HG03064 (cell line): Measurements from ENCODE around the gene KMT2C.
"Not testable (repeated sequence)": the region's sequence is repeated elsewhere in the genome, so short reads cannot be mapped to it uniquely, and the experiment has no call there.

Experiments
- ATAC-seq: cut with Tn5 transposase; IDR thresholded peaks from one replicate; pipeline ENCODE4 v1.9.1; 2021; ENCODE audit warnings: low read depth; ENCODE audit not compliant: unreplicated experiment

Gene KMT2C

DNA sequence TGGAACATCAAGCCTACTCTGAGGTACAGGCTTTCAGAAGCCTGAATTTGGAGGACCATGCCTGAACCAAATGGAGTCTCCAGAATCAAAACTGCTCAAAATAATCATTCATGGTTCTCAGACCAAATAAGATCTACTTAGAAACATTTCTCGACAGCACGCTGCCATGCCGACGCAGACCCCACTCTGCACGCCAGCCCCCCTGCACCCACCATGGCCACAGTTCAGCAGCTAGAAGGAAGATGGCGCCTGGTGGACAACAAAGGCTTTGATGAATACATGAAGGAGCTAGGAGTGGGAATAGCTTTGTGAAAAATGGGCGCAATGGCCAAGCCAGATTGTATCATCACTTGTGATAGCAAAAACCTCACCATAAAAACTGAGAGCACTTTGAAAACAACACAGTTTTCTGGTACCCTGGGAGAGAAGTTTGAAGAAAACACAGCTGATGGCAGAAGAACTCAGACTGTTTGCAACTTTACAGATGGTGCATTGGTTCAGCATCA lies 6.6 kb upstream of the KMT2C start:
- ATAC-seq: no peak

DNA sequence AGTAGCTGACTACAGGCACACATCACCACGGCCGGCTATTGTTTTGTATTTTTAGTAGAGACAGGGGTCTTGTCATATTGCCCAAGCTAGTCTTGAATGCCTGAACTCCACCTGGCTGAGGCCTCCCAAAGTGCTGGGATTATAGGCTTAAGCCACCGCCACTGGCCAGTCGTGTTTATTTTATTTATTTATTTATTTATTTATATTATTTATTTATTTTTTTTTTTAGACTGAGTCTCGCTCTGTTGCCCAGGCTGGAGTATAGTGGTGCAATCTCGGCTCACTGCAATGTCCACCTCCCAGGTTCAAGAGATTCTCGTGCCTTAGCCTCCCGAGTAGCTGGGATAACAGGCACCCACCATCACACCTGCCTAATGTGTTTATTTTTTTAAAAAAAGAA lies 6.0 kb upstream of the KMT2C start:
- ATAC-seq: not testable (repeated sequence)

DNA sequence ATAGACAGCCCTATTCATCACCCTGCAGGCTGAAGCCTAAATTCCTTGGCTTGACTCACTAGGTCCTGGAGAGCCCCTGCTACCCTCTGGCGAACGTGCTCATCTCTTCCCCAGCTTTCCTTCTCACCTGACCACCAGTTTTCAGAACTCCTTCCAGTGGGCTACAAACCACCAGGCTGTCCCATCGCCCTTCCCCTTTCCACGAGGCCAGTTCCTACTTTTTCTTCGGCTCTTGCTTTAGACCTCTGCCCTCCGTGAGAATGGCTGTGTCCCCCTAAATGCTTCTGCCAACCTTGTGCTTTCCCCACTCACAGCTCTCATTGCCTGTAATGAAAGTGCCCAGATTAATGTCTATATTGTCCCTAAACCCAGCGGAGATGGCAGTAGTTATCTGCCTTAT lies 5.4 kb upstream of the KMT2C start:
- ATAC-seq: not testable (repeated sequence)

DNA sequence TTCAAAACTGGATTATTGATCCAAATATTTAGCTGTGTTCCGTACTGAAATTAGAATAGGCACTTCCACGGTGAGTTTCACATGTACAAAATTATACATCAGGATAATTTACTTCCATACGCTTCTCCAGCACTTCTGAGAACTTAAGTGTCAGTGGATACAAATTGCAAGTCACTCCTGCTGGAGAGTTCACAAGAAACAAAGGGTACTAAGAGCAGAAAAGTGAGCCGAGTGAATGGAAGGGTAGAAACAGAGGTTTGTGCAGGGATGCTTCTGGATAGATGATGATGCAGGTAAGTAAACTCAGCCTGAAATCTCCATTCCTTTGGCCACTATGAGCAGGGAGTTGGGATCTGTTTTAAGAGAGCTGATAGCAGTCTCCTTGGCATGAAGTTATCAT lies 2.2 kb upstream of the KMT2C start:
- not testable (repeated sequence) for ATAC-seq

DNA sequence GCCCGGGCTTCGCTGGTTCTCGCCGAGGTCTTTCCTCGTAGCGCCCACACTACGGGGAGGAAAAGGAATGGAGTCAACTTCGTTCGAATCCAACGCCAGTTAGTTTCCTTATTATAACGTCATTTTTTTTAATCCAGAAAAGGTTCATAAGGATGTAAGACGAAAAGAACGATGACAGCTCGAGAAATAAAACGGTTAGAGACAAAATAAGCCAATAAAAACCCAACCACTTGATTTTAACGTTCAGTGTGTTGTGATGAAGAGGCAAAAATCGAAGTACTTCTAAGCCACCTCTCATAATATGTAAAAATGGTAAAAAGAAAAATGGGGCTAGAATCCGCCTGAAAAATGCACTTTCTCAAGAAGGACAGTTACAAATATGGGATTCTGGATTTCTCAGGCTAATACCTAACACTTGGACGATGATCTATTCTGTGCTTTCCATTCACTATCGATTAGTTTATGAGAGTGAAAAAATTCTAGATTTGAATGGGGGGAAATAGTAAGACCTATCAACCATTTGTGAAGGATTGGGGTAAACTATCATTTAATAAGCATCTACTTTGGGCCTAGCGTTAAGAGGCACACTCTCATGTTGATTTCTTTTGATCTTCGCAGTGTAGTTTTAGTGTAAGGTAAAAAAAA lies 1.2 kb upstream of the KMT2C start:
- ATAC-seq: not testable (repeated sequence)

DNA sequence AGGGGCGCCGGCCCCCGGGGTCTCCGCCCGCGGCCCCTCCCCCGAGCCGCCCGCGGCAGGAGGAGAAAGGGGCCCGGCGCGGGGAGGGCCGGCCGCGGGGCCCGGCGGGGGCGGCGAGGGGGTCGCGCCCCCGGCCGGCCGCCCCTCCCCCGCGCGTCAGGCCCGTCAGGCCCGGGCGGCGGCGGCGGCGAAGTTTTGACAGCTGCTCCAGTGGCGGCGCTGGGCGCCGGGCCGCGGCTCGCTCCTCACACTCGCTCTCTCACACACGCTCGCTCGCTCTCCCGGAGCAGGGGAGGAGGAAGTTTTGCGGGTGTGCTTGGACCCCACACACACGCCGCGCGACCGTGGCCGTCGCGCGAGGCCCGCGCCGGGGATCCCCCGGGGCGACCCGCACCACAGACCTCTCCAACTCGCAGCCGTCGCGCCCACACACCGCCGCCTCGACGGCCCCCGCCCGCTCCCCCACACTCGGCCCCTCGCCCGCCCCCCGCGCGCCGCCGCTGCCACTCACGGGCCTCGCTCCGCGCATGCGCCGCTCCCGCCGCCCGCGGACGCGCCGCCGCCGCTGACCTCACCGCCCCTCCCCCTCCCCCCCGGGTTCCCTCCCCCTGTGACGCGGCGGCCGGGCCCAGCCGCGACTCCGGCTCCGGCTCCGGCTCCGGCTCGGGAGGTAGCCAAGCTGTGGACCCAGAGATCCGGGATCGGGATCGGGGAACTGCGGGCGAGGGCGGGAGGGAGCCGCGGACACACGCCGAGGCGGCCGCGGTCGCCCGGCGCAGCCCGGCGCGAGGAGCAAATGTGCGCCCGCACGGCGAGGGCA lies 518 bp upstream of the KMT2C start:
- peak; percentile 47 for ATAC-seq

DNA sequence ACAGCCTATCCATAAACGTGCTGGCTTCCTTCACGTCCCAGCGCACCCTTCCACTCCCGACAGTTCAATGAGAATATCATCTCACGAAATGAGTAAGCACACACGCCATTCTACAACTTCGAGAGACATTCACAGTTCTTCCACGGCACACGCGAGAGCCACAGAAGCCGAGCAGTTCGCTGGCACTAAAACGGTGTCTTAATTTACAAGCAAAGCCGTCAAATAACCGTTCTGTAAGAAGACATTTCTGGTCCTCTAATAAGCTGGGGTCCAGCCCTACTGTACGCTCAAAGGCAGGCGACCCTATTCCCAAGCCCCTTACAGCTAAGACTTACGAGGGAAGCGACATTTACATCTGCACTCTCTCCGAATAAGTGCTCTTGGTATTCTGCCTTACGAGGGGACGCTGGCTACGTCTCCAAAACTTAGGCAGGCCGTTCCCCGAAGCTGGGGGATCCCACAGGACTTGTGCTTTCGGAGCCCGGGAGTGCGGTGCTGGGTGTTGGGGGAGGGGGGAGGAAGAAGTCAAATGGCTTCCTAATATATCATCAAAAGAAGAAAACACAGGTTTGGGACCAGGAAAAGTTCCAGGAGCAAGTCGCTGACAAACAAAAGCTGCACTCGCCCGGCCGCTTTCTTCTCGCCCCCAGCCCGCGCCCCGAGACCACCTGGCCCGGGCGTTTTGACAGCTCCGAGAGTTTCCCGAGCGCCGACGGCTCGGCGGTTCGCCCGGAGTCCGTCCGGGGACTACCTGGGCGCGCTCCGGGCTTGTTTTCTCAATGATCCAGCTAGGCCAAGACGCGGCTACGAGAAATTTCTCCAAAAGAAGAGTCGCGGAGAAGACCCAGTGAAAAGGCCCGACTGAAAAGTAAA lies 1.1 kb downstream of the KMT2C start:
- ATAC-seq: not testable (repeated sequence)

DNA sequence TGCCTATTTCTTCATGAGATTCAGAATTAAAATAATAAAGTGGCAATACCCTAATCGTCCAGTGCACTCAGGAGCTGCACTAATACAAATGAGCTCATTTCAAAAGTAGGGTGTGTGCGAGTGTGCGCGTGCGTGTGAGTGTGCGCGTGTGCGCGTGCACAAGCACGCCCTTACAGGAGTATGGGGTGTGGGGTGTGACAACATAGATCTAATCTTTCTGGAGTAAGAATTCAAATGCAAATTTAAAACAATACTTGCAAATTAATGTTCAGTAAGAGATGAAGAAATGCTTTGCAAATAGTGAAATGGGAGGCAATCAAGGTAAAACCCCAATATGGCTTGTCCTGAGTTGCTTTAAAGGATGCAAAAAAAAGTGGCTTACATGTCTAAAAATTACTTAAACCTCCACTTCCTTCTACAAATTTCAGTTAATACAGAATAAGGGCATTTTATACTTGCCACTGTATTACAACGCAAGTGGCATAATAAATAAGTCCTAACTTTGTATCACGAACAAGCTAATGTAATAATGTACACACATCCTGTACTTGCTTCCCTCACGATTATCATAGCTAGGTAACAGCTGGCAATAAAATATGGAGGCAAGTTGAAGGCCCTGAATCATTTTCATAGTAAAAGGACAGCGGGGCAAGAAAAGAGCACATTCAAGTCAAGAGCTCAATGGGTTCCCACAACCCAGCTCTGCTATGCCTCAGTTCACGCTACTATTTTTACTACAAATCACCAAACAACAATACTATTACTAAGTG lies 1.9 kb downstream of the KMT2C start:
- ATAC-seq: not testable (repeated sequence)

DNA sequence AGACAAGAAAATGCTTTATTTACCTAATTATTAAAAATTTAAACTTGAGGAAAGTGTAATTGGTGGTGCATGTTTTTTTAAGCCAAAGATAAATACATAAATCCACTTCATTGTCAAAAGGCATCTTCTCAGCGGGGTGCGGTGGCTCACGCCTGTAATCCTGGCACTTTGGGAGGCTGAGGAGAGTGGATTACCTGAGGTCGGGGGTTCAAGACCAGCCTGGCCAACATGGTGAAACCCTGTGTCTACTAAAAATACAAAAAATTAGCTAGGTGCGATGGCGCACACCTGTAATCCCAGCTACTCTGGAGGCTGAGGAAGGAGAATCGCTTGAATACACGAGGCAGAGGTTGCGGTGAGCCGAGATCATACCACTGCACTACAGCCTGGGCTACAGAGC lies 3.1 kb downstream of the KMT2C start:
- not testable (repeated sequence) for ATAC-seq

DNA sequence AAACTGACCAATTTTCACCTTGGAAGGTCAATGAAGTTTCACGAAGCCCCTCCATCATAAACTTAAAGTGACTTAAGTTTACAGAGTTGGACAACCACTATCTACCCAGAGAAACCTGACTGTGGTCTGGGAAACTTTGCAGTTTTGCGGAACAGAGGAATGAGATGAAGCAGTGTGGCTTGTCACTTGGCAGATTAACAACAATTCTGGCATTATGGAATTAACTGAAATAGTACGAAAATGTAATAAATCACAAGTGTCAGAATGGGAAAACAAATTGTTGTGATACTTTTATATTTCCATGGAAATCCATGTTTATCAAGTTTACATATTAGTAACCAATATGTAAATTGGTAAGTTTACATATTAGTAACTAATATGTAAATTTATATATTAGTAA lies 4.9 kb downstream of the KMT2C start:
- no peak for ATAC-seq

DNA sequence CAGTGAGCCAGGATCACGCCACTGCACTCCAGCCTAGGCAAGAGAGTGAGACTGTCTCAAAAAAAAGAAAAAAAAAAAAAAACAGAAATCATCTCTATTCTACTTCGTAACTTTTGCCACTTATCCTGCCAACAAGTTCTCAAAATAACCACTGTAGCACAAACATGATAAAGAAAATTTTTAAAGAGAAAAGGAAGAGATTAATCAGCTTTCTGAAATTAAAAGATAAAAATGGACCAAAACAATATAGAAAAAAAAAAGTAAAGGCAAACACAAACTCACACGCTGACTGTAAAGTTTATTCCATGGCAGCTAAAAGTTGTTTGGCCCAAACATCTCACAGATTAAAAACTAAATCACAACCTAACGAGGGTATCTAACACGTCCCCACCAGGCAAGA lies 5.7 kb downstream of the KMT2C start:
- not testable (repeated sequence) for ATAC-seq

DNA sequence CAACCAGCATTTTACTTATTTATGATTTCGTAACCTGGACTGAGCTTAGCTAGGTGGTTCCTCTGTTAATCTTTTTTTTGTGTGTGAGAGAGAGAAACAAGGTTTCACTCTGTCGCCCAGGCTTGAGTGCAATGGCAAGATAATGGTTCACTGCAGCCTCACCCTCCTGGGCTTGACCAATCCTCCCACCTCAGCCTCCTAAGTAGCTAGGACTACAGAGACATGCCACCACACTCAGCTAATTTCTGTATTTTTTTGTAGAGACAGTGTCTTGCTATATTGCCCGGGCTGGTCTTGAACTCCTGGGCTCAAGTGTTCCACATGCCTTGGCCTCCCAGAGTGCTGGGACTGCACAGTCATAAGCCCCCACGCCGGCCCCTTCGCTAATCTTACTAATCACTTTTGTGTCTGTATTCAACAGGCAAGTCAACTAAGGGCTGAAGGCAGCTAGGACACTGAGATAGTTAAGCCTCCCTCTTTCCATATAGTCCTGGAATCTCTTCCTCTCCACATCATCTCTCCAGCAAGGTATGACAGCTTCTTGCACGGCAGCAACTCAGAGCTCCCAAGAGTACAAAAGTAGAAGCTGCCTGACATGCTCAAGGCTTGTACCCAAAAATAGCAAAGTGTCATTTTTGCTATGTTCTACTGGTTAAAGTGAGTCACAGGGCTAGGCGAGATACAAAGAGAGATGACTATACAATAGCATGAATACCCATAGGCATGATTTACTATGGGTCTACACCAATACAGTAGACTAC lies 11.3 kb downstream of the KMT2C start:
- ATAC-seq: no peak

DNA sequence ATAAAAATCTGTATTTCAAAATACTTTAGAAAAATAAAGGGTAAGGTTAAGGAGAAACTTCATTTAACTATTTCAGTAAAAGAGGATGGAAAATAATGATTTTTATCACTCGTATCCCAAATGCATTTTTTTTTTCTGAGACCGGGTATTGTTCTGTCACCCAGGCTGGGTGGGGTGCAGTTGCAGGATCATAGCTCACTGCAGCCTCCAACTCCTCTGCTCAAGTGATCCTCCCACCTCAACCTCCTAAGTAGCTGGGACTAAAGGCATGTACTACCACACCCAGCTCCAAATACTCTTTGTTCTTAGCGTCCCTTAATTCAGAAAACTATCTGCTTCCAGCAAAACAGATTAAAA lies 11.8 kb downstream of the KMT2C start:
- no peak for ATAC-seq

DNA sequence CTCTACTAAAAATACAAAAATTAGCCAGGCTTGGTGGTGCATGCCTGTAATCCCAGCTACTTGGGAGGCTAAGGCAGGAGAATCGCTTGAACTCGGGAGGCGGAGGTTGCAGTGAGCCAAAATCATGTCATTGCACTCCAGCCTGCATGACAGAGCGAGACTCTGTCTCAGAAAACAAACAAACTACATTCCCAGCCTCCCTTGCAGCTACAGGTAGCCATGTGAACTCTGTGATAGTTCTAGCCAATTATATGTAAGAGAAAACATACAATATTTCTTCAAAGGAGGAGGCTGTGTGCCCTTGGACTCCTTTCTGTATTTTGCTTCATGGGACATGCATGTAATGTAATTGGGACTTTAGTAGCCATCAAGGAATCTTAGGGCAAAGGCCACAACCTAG lies 12.6 kb downstream of the KMT2C start:
- not testable (repeated sequence) for ATAC-seq

DNA sequence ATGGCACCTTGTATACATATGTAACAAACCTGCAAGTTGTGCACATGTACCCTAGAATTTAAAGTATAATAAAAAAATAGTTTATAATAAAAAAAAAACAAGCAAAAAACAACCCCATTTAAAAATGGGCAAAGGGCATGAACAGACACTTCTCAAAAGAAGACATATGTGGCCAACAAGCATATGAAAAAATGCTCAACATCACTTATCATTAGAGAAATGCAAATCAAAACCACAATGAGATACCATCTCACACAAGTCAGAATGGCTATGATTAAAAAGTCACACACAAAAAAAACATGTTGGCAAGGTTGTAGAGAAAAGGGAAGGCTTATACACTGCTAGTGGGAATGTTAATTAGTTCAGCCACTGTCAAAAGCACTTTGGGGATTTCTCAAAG lies 14.9 kb downstream of the KMT2C start:
- not testable (repeated sequence) for ATAC-seq

DNA sequence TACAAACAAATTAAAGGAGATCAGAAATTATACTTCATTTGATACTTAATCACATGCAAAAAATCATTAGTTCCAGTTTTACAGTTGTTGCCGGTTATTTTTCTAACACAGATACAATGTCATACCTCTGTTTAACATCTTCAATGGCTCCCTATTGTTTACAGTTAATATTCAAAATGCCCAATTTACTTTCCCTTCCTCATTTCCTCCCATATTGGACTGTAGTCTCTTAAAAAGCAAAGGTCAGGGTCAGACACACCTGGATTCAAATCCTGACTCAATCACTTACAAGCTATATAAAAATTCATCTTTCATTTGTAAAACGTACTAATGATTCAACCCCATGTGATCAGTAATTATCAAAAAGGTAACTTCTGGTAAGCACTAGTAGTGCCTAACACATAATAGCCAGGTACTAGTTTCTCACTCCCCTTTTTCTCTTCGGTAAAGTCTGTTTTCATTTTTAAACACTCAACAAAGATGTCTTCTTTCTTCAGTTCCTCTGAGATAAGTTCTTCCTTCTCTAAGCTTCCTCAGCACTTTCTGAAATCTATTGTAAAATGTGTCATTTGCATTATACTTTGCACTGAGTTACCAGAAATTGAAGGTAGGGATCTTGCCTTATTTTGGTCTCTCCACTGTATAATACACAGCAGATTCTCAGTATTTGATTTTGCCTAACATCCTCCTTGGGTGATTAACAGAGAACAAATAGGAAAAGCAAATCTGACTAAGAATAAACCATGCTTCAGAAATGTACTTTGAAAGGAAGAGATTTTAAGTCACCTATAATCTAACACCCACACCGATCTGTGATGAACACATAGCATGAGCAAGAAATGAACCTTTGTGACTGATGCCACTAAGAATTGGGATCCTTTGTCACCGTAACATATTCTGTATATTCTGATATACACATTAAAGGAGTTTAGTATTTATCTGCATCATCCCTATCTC lies 16.1 kb downstream of the KMT2C start:
- no peak for ATAC-seq

DNA sequence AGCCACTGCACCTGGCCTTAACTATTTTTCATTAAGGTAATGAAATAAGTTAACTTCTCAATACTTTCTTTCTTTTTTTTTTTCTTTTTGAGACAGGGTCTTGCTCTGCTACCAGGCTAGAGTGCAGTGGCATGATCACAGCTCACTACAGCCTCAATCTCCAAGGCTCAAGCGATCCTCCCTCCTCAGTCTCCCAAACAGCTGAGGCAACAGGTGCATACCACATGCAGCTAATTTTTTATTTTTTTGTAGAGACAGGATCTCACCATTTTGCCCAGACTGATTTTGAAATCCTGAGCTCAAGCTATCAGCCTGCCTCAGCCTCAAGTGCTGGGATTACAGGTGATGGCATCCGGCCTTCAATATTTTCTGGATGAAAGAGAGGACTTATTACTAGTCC lies 21.0 kb downstream of the KMT2C start:
- ATAC-seq: no peak

DNA sequence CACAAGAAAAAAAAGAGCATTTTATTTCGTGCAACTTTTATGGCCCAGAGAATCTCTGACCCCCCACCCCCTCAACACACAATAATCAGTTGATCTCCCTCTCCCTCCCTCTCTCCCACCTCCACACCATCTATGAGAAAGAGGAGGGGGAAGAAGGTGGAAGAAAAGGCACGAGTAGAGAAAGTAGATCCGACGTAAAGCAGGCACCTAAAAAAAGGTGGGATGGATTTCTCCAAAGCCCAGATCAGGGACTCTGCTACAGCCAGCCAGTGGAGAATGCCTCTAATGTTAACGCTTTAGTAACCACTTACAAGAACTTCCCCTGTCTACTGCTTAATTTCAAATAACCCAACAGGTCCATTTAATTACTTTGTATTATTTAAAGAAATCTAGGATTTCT lies 24.4 kb downstream of the KMT2C start:
- no peak for ATAC-seq
